SH-SY5Y (cell line): Measurements from ENCODE around the gene KRTAP5-4.

ENCODE experiments used
- GATA2 ChIP-seq: IDR thresholded peaks from 2 replicates; pipeline ENCODE4 v1.6.1; 2011; ENCODE audit warnings: mild to moderate bottlenecking, low read depth, low read length
- GATA3 ChIP-seq: IDR thresholded peaks from 2 replicates; pipeline ENCODE4 v1.6.1; 2011; ENCODE audit warnings: low read depth, mild to moderate bottlenecking, low read length, moderate library complexity

GRCh38 chr11:1668911-1669473 lies 47.1 kb upstream of the KRTAP5-4 start:
- TF ChIP-seq GATA2 (no peak), GATA3 (no peak)
